Naive thymus-derived CD8-positive, alpha-beta T cell (primary cell): ENCODE results near the gene MRPL17. TPM values are rescaled to one million over a fixed set of nuclear protein-coding genes. Genes with fewer than 3 reads are reported as not detected.

Experiments
- ATAC-seq, 2 donors: fragments of 150-1000 bp; cut with Tn5 transposase in 1 of 2; sonication (Bioruptor Pico), chemical (Tn5 transposase) in 1 of 2; 1 replicate in 1 of 2; 2 replicates in 1 of 2; pipeline ENCODE4 v1.10.0; 2021; ENCODE audit warnings: mild to moderate bottlenecking in 2 of 2, moderate library complexity in 2 of 2
- POLR2A ChIA-PET: fragments of 350-600 bp; sonication (Branson Sonifier 250); formaldehyde crosslinking; loops from one replicate; lab custom pipeline; 2021; ENCODE audit warnings: antibody characterized with exemption; lab: Charles Lee
- DNase-seq, 10 donors: peaks; one replicate each; pipeline versions ENCODE4 v3.0.0 to v3.0.0-alpha.2; 2020 to 2022
- H3K27ac Mint-ChIP-seq, 10 donors: one replicate each; pipeline ENCODE4 v1.8.0; 2020 to 2022; ENCODE audit warnings: mild to moderate bottlenecking in 10 of 10, mixed read lengths in 10 of 10, moderate library complexity in 4 of 10, inconsistent platforms in 1 of 10
- H3K27me3 Mint-ChIP-seq, 5 donors: one replicate each; pipeline ENCODE4 v1.8.0; 2021 to 2022; ENCODE audit warnings: mixed read lengths in 5 of 5
- H3K36me3 Mint-ChIP-seq, 3 donors: one replicate each; pipeline ENCODE4 v1.8.0; 2020 to 2022; ENCODE audit warnings: mixed read lengths in 3 of 3, mild to moderate bottlenecking in 2 of 3, inconsistent platforms in 1 of 3
- H3K4me1 Mint-ChIP-seq, 4 donors: one replicate each; pipeline ENCODE4 v1.8.0; 2021 to 2022; ENCODE audit warnings: mixed read lengths in 4 of 4
- H3K4me3 Mint-ChIP-seq, 10 donors: one replicate each; pipeline ENCODE4 v1.8.0; 2020 to 2022; ENCODE audit warnings: mild to moderate bottlenecking in 10 of 10, mixed read lengths in 10 of 10, moderate library complexity in 6 of 10, inconsistent platforms in 1 of 10
- H3K9me3 Mint-ChIP-seq, 9 donors: one replicate each; pipeline ENCODE4 v1.8.0; 2020 to 2022; ENCODE audit warnings: mixed read lengths in 9 of 9, mild to moderate bottlenecking in 3 of 9, inconsistent platforms in 1 of 9, moderate library complexity in 1 of 9
- polyA plus RNA-seq, 3 donors: library from polyadenylated mRNA; unstranded; fragments of 300-500 nt; fragmentation: Illumina TruSeq; gene quantifications; one replicate each; pipeline ENCODE4 v1.2.3, GENCODE V29; 2021
- total RNA-seq, 8 experiments: library from RNA in 2 of 8; stranded (reverse) in 2 of 8; gene quantifications; one replicate each; pipeline ENCODE4 v1.2.3 and lab custom pipeline; 2021 to 2026

MRPL17 gene
- total and polyA plus RNA-seq, 5 experiments from 2014 or later, result 16.2 to 30.1 (median 23.6) TPM

DNA sequence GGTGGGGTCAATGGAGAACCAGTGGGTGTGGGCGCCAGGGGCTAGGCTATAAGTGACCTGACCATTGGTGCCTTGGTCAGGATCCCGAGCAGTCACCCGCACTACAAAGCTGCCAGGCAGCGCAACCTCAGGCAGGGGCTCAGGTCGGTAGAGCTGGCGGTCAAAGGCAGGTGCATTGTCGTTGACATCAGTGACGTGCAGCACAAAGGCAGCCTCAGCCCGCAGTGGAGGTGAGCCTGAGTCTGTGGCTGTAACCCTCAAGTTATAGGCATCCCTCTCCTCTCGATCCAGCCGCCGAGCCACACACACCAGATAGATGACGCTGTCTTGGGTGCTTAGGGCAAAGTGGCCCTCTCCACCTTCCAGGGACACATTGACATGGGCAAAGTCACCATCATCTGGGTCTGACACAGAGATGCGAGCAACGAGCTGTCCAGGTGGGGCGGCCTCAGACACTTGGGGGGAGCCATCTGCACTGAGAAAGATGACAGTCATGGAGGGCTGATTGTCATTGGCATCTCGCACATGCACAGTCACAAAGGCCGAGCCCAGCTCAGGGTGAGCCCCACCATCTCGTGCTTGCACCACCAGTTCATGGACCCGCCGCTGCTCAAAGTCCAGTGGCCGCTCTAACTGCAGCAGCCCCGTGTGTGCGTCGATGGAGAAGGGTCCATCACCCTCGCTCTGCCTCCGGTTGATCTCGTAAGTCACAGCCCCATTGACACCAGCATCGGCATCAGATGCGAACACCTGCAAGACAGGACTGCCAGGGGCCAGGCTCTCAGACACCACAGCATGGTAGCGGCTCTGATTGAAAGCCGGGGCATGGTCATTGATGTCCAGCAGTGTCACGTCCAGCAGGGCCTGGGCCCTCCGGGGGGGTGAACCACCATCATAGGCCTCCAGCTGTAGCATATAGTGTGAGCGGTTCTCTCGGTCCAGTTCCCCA lies 42.8 kb downstream of the MRPL17 start:
- H3K36me3 Mint-ChIP-seq, result peaks cover 0 to 10% (median 0%) of the 10 kb centered on the region in 3 donors
- no peaks in the 10 kb centered on the region for H3K27me3 Mint-ChIP-seq
- no peaks in the 10 kb centered on the region for H3K9me3 Mint-ChIP-seq
- POLR2A ChIA-PET, result interaction anchor here (1.5 to 1.8 kb wide), 3 partner anchors 21 to 42 kb away, joined by 6 to 7 read pairs (median 6); partner anchors contain the start of genes MRPL17, TAF10 and TPP1
- no peak overlapping the region for H3K27ac Mint-ChIP-seq
- no peak for DNase-seq
- no peak overlapping the region for H3K4me3 Mint-ChIP-seq
- no peak for ATAC-seq
- peaks cover 2 to 10% (median 7%) of the 10 kb centered on the region in 4 donors for H3K4me1 Mint-ChIP-seq

DNA sequence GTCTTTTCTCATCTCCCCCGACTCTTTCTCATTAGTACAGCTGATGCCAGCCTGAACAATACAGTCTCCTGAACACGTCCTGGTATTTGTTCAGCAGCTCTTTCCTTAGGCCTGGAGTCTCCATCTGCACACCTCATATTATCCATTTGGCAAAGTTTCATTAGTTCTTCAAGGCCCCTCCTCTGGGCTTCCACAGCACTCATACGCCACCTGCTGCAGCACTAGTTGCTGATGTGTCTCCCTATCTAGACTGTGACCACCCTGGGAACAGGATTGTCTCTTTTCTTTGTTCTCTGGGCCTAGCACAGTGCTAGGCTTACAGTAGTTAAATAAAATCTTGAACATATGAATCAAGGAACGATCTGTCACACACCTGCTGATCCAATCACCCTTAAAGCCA lies 44.7 kb downstream of the MRPL17 start:
- no peak for ATAC-seq
- POLR2A ChIA-PET, result interaction anchor here (0.8 to 4.3 kb wide), 4 partner anchors 9 to 26 kb away, joined by 3 to 18 read pairs (median 6); partner anchors contain the start of gene TAF10
- Mint-ChIP-seq H3K27me3 (no peaks in the 10 kb centered on the region), H3K27ac (no peak overlapping the region), H3K4me3 (no peak overlapping the region), H3K36me3 (peaks cover 0 to 13% (median 0%) of the 10 kb centered on the region in 3 donors), H3K9me3 (no peaks in the 10 kb centered on the region), H3K4me1 (peaks cover 2 to 8% (median 5%) of the 10 kb centered on the region in 4 donors)
- no peak for DNase-seq

DNA sequence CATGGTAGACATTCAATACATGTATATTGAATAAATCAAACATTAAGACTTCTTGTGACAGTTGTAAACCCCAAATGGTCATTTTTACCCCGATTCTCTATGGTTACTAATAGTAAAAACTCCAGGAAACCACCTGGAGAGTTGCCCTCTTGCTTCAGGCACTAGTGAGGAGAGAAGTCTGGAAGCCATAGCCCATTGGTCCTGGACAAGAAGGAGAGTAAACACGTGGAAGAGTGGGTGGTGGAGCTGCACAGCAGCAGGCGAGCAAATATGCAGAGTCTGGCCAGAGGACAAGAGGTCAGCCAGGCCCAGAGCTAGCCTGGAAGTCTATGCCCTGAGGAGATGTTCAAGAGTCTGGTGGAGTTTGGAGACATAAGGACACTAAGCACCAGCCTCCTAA lies 45.3 kb downstream of the MRPL17 start:
- DNase-seq (no peak), ATAC-seq (no peak)
- no peaks in the 10 kb centered on the region for H3K27me3 Mint-ChIP-seq
- no peak overlapping the region for H3K4me3 Mint-ChIP-seq
- H3K36me3 Mint-ChIP-seq, result peaks cover 0 to 19% (median 0%) of the 10 kb centered on the region in 3 donors
- POLR2A ChIA-PET, result interaction anchor here (1.2 to 4.3 kb wide), 2 partner anchors 10 to 19 kb away, joined by 4 to 18 read pairs; partner anchors contain the start of gene TPP1
- H3K27ac Mint-ChIP-seq, result no peak overlapping the region
- no peaks in the 10 kb centered on the region for H3K9me3 Mint-ChIP-seq
- peaks cover 2 to 8% (median 6%) of the 10 kb centered on the region in 4 donors for H3K4me1 Mint-ChIP-seq

DNA sequence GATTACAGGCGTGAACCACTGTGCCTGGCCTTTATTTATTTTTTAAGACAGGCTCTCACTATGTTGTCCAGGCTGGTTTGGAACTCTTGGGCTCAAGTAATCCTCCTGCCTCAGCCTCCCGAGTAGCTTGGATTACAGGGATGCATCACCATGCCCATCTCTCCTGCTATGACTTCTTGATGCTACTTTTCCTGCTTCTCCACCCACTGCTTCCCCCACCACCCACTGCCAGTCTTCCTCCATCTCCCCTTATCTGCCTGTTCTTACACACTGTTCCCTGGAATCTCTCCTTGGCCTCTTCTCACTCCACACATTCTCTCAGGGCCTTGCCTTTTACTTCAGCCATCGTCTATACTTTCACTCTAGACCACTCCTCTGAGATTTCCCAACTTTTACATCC lies 46.7 kb downstream of the MRPL17 start:
- peaks cover 0 to 26% (median 3%) of the 10 kb centered on the region in 3 donors for H3K36me3 Mint-ChIP-seq
- DNase-seq (no peak), ATAC-seq (no peak)
- H3K27me3 Mint-ChIP-seq, result no peaks in the 10 kb centered on the region
- POLR2A ChIA-PET, result interaction anchor here (1.2 to 4.3 kb wide), 2 partner anchors 11 to 17 kb away, joined by 4 to 18 read pairs; partner anchors contain the start of gene TPP1
- H3K9me3 Mint-ChIP-seq, result no peaks in the 10 kb centered on the region
- H3K4me1 Mint-ChIP-seq, result peaks cover 2 to 18% (median 6%) of the 10 kb centered on the region in 4 donors
- H3K4me3 Mint-ChIP-seq, result no peak overlapping the region
- no peak overlapping the region for H3K27ac Mint-ChIP-seq

DNA sequence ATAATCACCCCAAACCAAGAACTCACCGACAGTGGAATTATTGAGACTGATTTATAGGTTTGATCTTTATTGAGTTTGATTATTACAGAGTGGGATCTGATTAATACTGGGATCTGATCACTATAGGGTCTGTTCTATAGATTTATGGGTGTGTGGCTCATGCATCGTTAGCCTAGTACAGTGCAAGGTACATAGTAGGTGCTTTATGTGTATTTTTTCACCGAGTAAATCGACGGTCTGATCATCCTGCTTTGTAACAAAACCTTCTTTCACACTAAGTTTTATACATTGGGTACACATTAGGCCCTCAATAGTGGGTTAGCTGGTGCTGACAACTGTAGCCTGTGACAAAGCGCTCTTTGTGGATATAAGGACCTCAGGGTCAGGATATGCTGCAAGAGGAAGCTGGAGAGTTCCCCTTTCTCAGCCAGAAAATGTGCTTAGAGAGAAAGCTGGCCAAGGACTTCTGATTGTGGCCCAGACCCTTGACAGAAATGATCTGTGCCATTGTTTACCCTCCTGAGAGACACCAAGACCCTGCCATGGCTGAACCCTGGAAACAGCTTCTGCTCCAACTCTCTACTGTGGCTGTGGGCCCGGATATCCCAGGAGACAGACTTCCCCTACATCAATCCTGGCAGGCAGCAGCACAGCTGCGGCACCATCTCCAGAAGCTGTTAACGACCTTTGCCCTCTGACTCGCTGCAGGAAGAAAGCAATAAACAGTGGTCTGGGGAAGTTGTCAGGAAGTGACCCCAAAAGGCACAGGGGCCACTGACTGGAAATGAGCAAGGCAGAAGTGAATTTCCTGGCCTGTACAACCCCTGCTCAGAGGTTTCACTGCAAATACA lies 47.8 kb downstream of the MRPL17 start:
- Mint-ChIP-seq H3K4me3 (no peak overlapping the region), H3K36me3 (peaks cover 0 to 30% (median 6%) of the 10 kb centered on the region in 3 donors), H3K27ac (peak overlapping the region in 2 of 10 donors; percentile 21 to 46), H3K27me3 (no peaks in the 10 kb centered on the region), H3K9me3 (no peaks in the 10 kb centered on the region), H3K4me1 (peaks cover 2 to 18% (median 6%) of the 10 kb centered on the region in 4 donors)
- DNase-seq (no peak), ATAC-seq (no peak)
- POLR2A ChIA-PET, result interaction anchor here (4.3 kb wide), 1 partner anchor 12 kb away, joined by 18 read pairs; no protein-coding TSS in a partner anchor

DNA sequence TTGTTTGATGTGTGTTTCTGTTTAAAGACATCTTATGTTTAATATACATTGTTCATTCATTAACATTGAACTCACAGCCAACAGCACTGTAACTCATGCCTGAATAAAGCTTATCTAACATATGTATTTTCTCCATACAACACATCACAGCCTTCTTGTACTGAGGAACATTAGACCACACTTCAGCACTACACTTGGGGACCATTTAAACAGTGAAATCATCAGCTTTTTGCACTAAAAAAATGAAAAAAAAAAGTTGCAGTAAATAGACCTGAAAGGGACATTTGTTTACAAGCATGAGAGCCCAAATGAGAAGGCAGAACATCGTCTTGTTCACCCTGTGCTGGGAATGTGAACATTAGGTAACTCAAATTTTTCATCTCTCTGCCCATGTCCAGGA lies 48.6 kb downstream of the MRPL17 start:
- Mint-ChIP-seq H3K27me3 (no peaks in the 10 kb centered on the region), H3K9me3 (no peaks in the 10 kb centered on the region), H3K27ac (peak overlapping the region in 4 of 10 donors; percentile 4 to 47 (median 33)), H3K36me3 (peaks cover 0 to 30% (median 6%) of the 10 kb centered on the region in 3 donors), H3K4me3 (no peak overlapping the region), H3K4me1 (peaks cover 2 to 16% (median 4%) of the 10 kb centered on the region in 4 donors)
- POLR2A ChIA-PET, result no interaction called here
- DNase-seq, result no peak
- ATAC-seq, result no peak

DNA sequence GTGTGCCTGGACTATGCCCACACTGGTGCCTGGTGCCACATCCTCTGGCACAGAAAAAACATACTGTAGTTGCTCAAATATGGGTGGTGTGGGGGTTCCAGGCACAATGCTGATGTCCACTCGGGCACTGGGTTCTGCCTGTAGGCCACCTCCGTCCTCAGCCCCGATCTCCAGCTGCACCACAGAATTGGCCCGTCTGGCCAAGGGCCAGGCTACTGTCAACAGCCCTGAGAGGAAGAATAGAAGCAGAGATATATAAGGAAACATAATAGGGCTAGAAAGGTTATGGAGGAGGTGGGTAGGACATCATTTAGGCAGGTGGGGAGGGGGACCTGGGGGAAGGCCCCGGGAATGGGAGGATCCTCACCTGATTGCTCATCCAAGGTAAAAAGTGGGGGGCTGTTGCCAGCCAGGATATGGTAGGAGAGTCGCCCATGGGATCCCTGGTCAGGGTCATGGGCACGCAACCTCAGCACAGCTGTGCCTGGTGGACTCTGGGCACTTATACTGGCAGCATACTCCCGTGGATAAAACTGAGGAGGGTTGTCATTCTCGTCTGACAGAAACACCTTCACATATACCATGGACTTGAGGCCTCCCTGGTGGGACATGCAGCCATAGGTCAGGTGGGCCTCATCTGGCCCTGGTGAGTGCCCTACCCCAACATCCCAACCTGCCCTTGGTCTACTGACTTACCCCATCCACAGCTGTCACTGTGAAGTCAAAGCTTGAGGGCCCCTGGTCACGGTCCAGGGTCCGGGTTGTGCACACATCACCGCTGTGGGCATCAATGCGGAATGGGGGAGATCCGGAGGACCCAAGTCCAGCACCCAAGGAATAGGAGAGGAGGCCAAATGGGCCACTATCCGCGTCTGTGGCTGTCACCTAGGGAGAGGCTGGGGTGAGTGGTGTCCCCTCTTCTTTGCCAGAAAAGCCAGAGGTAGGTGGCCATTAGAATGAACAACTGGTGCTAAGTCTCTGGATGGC lies 49.4 kb downstream of the MRPL17 start:
- Mint-ChIP-seq H3K27ac (peak overlapping the region in 2 of 10 donors; percentile 4 to 76), H3K4me1 (peaks cover 0 to 14% (median 1%) of the 10 kb centered on the region in 4 donors), H3K4me3 (no peak overlapping the region), H3K9me3 (no peaks in the 10 kb centered on the region), H3K27me3 (no peaks in the 10 kb centered on the region), H3K36me3 (peaks cover 0 to 29% (median 6%) of the 10 kb centered on the region in 3 donors)
- no peak for ATAC-seq
- POLR2A ChIA-PET, result no interaction called here
- DNase-seq, result no peak

DNA sequence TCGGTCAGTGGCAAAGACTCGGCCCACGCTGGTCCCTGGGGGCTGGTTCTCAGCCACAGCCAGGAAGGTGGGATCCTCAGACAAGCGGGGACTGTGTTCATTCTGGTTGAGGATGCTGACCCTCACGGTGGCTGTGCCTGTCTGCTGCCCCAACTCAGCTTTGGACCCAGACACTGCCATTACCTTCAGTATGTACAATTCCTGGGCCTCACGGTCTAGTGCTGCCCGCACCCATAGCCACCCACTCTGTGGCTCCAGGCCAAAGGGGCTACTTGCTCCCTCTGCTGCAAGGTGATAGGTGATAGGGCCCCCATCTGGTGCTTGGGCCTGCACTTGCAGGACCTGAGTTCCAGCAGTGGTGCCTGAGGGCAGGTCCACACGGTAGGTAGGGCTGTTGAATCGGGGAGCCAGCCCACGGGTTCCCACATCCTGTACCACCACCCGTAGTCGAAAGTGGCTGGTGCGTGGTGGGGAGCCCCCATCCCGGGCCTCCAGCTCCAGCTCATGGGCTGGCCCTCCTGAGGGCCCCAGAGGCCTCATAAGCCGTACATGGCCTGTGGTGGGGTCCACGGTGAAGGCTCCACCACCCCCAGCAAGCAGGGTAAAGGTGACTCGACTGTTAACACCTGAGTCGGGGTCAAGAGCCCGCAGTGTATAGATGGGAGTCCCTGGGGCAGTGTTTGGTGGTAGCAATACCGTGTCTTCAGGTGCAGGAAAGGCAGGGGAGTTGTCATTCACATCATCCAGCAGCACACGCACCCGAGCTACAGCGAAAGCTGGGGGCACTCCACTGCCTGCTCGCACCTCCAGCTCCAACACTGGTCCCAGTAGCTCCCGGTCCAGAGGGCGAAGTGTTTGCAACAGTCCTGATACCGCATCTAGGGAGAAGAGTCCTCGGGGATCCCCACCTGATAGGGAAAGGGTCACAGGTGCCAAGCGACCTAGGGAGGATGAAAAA lies 50.7 kb downstream of the MRPL17 start:
- H3K27ac Mint-ChIP-seq, result peak overlapping the region in 3 of 10 donors; percentile 46 to 77 (median 69)
- H3K4me1 Mint-ChIP-seq, result peaks cover 9 to 26% (median 11%) of the 10 kb centered on the region in 4 donors
- POLR2A ChIA-PET, result interaction anchor here (2.2 to 3.0 kb wide), 2 partner anchors 13 to 20 kb away, joined by 7 to 12 read pairs; partner anchors contain the start of genes TAF10 and TPP1
- no peak overlapping the region for H3K4me3 Mint-ChIP-seq
- H3K36me3 Mint-ChIP-seq, result peaks cover 0 to 29% (median 6%) of the 10 kb centered on the region in 3 donors
- ATAC-seq, result no peak
- DNase-seq, result no peak
- no peaks in the 10 kb centered on the region for H3K9me3 Mint-ChIP-seq
- no peaks in the 10 kb centered on the region for H3K27me3 Mint-ChIP-seq

DNA sequence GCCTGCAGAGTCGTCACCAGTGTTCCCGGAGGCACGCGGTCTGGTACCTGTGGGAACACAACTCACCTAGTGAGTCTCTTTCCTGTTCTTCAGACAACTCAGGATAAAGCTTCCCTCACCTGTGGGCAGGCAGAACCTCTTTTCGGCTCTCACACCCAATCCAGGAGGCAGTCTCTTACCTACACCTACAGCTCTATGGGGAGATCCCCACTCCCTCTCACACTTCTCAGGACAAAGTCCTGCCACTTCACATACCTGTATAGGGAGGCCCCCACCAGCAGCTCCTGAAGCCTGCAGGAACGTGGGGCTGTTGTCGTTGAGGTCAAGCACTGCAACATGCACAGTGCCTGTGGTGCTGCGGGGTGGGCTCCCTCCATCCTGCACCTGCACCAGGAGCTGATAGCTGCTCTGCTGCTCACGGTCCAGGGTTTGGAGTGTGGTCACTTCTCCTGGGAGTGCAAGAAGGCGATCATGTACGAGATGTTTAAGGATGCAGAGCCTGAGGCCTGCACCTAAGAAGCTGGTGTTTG lies 51.7 kb downstream of the MRPL17 start:
- POLR2A ChIA-PET, result interaction anchor here (0.9 to 3.0 kb wide), 5 partner anchors 12 to 52 kb away, joined by 3 to 12 read pairs (median 3); partner anchors contain the start of genes MRPL17, TAF10 and TPP1
- Mint-ChIP-seq H3K36me3 (peaks cover 0 to 34% (median 8%) of the 10 kb centered on the region in 3 donors), H3K4me3 (no peak overlapping the region), H3K4me1 (peaks cover 9 to 35% (median 18%) of the 10 kb centered on the region in 4 donors), H3K27me3 (no peaks in the 10 kb centered on the region), H3K27ac (peak overlapping the region in 3 of 10 donors; percentile 37 to 77 (median 75)), H3K9me3 (no peaks in the 10 kb centered on the region)
- no peak for ATAC-seq
- no peak for DNase-seq
